GM21423 (cell line): ENCODE data around the gene CLEC2L.
"Not testable (repeated sequence)": the region's sequence is repeated elsewhere in the genome, so short reads cannot be mapped to it uniquely, and the experiment has no call there.

Experiments used
- ATAC-seq: cut with Tn5 transposase; IDR thresholded peaks from one replicate; pipeline ENCODE4 v1.9.1; 2021; ENCODE audit warnings: mild to moderate bottlenecking, moderate library complexity; ENCODE audit not compliant: unreplicated experiment

CLEC2L gene

DNA sequence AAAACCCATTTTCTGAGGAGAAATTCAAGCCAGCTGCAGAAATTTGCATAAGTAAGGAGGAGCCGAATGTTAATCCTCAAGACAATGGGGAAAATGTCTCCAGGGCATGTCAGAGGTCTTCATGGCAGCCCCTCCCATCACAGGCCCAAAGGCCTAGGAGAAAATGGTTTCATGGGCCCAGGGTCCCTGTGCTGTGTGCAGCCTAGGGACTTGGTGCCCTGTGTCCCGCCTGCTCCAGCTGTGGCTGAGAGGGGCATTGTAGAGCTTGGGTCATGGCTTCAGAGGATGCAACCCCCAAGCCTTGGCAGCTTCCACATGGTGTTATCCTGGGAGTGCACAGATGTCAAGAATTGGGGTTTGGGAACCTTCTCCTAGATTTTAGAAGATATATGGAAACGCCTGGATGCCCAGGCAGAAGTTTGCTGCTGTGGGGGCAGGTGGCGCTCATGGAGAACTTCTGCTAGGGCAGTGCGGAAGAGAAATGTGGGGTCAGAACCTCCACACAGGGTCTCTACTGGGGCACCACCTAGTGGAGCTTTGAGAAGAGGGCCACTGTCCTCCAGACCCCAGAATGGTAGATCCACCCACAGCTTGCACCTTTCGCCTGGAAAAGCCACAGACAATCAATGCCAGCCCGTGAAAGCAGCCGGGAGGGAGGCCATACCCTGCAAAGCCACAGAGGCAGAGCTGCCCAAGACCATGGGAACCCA is 30.7 kb downstream of the CLEC2L start:
- not testable (repeated sequence) for ATAC-seq

DNA sequence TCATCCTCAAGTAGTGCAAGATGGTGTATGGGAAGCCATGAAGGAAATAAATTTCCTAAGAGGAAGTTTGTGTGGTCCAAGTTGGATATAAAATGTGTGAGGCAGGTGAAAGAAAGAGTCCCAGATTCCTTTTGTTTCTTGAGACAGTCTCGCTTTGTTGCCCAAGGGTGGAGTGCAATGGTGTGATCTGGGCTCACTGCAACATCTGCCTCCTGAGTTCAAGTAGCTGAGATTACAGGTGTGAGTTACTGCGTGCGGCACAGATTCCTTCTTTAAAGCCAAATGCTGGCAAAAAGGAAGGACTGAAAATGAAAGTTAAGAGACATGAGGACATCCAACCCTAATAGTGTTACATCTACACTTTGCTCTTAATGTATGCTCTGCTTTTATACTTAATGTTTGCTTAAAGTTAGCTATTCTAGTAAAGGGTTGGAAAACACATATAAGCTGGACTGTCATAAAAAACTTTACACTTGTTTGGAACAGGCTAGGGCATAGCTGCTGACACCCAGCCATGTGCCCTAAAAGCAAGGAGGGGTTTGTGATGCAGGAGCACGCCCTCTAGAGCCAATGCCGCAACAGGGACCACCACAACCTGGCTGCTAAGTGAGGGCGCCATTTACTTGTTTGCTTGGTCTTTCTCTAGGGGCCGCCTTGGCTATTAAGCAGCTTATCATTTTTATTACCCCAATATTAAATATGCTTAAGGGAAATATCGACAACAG is 34.5 kb downstream of the CLEC2L start:
- ATAC-seq = no peak

DNA sequence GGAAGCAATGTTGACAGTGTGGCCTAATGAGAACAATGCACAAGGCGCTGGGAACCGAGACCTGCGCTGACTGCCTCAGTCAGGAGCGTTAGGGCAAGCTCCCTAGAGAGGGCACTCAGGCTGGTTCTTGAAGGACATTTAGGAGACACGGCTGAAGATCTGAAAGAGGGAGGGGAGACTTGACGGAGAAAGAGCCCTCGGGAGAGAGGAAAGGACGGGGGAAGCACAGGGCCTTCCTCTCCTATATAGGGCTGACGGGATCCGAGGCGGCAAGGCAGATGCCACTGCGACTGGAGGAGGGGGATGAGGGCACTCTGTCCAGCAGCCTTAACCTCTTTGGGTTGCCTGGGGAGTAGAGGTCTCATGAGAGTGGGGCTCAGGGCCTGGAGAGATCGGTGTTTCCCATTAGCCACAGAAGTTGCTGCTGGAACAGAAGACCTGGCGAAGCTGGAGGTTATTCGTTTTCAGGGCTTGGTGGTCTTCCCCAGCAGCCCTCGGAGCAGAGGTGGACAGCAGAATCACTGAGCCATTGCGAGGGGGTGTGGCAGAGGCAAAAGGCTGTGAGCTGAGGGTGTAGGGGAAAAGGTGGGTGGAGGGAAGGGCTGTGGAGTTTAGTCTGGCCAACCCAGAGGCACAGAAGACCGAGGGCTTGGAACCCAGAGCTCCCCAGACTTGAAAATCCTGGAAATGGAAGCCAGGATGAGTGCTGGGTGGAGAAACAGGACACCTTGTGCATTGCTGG is 36.0 kb downstream of the CLEC2L start:
- ATAC-seq = no peak

DNA sequence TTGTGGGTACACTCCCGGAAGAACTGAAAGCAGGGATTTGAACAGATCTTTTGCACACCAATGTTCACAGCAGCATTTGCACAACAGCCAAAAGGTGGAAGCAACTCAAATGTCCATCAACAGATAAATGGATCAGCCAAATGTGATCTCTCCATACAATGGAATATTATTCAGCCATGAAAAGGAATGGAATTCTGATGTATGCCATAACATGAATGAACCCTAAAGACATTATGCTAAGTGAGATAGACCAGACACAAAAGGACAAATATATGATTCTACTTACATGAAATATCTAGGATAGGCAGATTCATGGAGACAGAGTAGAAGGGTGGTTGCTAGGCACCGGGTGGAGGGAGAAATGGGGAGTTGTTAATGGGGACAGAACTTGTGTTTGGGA is 36.7 kb downstream of the CLEC2L start:
- no peak for ATAC-seq

DNA sequence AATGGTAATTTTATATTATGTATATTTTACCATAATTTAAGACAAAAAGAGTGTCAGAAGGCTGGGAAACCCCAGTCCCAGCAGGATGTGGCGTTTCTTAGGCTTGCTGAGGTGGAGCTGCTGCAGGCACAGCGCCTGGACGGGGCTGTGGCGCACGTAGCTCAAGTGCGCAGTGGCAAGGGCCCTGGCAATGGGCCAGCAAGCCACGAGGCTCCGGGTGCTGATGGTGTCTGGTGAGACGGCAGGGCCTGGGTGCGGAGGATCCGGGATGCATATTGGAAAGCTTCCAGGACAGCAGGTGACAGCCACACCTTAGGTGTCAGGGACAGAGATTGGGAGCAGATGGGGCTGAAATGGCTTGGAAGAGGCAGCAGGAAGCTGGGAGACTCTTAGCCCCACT is 37.2 kb downstream of the CLEC2L start:
- no peak for ATAC-seq

DNA sequence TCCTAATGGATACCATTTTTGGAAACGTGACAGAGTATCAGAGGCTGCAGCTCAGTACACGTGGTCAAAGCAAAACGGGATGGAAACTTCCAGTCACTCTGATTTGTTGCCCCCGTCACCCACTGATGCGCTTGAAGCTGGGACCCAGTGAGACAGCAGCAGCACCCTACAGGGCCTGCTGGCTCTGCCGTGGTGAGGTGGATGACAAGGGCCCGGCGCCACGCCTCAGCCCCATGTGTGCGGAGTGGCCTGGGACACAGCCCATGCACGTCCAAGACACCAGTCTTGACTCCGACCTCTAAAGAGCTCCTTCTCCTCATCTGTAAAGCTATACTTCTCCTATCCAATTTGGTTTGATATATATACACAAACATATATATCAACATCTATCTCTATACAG is 39.0 kb downstream of the CLEC2L start:
- ATAC-seq = no peak

DNA sequence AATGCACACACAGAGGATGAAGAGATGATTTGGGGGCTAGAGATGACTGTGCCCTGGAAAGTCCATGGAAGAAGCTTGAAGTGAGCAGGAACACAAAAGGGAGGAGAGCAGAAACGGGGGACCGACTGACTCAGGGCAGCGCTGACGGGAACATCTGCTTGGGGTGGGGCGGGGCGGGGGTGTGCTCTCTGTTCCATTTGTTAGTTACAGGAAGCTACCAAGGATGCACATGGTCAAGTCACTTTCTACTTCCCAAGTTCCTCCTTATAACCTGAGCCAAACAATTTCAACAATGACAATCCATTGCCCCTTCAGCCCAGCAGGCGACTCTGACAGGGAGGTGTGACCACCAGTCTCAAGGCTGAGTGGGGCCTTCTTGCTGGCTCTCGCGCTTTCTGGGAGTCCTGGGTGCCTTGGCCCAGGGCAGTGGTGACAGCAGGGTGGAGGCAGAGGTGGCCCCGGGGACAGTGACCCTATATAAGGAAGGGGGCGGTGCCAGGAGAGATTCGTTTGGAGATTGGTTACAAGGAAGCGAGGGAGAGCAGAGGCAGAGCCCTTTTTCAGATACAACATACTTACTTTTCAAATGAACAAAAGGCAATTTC is 39.6 kb downstream of the CLEC2L start:
- ATAC-seq = no peak

DNA sequence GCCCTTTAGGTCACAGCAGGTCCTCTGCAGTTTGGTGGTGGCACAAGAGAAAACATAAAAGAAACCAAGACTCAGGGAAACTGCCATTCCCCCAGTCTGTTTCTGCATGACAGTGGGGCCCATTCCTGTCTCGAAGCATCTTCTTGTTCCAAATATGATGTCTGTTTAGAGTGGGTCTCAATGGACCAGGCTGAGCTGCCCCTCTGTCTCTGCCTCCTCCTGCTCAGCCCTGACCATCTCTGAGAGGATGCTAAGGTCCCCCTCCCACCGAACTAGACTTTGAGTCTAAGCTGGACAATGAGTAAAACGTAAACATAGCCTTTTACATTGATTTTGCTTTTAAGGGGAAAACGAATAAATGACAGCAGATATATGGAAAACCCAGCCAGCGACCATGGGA is 40.4 kb downstream of the CLEC2L start:
- ATAC-seq = no peak

DNA sequence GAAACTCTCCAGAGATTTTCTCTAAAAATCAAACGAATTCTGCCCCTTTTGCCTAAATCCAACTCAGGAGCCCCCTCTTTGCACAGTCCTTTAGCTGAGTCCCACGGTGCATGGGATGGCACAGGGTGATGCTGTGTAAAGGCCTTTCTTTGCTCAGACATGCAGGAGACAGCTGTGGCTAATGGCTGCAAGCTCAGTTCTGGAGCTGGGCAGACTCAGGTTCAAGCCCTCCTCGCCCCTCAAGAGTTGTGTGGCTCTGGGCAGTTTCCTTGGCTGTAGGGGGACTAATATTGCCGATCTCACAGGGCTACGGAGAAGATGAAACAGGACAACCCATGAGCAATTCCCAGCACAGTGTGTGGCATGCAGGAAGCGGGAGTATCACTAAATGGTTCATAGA is 42.6 kb downstream of the CLEC2L start:
- ATAC-seq = no peak

DNA sequence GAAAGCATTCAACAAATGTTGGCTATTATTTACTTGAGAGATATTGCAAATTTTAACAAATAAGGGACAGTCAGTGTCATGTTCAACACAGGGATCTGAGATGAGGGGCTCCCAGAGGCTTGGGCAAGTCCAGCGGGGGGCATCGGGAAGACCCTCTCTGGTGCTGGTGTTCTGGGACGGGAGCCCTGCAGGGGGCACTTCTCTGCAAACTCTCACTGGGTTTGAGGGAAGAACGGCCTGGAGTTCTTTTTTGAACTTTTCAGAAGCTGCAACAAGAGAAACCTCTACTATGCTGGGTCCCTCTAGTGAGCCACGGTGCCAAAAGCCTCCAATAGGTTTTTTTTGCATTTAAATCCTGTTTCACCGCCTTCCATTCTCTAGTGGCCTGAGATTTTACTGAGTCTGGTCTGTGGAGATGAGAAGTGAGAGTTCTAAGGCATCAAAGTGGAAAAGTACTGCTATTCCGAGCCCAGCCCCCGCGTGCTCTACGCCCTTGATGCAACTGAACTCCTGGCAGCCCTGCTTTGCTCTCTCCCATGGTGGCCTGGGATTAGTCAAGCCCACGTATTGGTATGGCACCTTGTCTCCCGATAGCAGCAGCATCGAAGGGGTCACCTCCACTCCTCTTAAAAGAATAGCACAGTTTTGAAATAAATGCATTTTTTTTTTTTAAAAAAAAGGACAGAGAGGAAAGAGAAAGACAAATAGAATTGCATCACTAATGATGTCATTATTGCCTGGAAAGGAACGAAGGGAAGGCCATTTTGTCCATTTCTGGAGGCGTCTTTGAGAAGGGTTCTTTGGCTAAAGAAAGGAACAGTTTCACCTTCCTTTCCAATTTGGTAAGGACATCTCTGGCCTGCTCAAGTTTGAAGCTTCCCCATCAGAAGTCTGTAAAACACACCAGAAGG is 43.5 kb downstream of the CLEC2L start:
- no peak for ATAC-seq

DNA sequence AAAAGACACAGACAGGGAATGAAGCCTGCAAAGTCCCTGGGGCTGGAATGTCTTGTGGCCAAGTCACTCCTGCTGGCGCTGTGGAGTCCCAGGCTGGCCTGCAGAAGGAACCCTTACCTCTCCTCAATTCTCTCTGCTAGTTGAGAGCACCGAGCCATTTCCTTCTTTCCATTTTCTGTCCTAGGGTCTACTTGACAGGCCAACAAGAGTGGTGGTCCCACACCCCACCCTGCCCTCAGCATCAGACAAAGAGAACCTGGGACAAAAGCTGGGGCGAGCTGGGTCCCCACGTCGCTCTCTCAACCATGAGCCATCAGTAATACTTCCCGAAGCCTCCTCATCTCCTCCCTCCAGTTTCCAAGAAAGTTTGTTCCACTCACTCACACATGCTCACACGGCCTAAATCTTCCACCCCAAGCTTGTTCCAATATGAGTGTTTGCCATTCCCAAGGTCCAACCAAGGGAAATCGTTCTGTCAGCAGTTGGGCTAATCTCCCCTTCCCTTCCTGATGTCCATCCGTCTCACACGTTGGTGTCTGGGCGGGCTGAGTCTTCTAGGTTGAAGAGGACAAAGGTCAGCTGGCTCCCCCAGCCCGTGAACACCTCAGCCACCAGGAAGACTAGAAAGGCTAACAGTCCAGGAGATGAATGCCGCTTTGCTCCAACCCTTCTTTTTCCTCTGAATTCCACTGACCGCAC is 44.3 kb downstream of the CLEC2L start:
- no peak for ATAC-seq

DNA sequence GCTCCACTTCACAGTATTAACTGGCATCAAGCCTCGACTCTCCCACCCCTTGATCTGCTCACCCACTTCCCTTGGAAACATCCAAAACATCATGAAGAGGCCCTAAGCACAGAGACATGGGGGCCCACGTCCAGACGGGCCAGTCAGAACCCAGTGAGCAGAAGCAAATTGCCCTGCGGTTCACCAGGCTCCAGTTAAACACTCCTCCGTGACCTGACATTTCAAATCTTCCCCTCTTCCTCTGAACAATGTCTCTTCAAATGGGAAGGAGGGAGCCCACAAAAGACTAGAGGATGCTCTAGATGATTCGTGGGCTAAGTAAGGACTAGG is 44.8 kb downstream of the CLEC2L start:
- no peak for ATAC-seq

DNA sequence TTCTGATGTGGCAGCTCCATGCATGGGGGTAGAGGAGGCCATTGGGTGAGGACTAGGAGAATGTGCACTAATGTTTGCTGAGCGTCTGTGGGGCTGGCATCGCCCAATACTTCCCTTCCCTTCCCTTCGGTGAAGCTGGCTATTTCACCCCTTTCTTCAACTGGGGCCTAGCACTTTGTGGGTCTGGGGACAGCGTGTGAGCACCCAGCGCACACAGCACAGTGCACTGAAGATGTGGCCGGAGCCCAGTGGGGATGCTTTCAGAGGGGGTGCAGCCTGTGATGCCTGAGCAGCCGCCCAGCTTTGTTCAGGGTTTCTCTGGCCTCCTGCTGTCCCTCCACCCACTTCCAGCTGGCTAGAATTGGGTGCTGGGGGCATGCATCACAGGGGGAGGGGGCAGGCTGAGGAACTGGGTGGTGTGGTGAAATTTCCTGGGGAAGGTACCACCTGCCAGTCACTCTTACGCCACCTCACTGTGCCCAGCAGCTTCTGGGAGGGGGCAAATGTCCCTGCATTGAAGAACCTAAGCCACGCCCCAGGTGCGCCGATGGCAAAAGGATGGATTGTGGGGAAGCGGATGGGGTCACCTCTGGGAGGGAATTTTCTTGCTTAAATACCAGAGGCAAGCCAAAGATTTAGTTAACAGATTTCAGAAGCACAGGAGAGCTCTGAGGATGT is 45.5 kb downstream of the CLEC2L start:
- ATAC-seq = no peak

DNA sequence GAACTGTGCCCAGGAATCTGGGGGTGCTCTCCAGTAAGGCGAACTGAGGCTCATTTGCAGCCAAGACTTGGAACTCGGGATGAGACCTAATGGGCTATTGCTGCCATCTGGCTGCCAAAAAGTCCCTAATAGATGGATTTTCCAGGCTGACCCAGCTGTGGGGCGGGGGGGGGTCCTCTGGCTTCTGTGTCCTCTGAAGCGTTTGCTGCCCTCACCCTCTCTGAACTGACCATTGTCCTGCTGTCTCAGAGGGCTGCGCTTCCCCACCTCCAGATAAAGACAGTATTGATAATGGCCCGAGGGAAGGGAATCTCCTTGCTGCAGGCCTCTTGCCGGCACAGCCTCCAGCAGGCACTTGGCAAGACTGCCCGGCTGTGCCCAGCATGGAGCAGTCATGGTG is 46.6 kb downstream of the CLEC2L start:
- ATAC-seq = no peak

DNA sequence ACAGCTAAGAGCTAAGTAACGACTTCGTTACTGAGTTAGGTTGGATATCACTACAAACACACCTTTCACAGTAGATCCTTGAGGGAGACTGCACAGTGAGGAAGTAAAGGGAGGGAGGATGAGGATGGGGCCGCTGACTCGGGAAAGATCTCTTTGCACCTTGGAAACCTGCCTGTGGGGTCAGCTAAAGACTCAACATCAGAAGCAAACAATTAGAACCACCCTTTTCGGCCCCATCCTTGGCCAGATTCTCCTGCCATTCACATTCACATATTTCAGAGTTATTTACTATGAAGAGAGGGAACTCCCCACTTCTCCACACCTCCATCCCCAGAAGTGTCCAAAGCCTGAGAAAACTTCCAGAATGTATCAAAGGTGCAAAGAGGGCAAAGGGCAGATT is 47.1 kb downstream of the CLEC2L start:
- no peak for ATAC-seq

DNA sequence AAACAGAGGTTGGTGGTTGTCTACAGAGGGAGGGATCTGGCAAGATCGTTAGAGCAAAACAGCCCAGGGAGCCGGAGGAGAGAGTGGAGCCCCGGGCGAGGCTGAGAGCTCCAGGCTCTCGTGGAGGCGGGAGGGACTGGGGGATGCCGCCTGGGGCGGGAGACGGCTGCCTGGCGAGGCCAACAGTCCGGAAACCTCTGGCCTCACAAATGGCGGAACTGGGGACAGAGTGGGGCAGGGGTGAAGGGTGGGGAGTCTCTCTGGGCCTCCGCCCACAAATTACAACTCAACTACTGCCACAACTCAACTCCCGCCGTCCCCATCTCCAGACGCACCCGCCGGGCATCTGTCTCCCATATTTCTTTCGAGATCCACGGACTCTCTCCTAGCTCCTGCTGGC is 47.7 kb downstream of the CLEC2L start:
- ATAC-seq = no peak

DNA sequence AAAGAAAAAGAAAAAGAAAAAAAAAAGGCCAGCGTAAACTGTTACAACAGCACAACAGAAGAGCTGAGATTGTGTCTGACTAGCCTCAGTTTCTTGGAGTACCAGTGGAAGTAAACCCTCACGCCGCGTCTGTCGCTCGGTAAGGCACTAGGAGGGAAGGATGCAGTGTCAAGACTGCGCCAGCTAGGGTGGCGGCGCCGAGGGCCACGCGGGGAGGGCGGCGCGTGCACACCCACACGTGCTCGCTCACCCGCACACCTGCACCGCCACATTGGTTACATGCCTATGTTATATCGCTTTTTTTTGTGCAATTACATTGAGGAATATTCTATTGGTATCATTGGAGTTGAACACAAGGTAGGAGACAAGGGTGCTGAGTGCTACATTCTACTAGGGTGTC is 48.2 kb downstream of the CLEC2L start:
- ATAC-seq = no peak

DNA sequence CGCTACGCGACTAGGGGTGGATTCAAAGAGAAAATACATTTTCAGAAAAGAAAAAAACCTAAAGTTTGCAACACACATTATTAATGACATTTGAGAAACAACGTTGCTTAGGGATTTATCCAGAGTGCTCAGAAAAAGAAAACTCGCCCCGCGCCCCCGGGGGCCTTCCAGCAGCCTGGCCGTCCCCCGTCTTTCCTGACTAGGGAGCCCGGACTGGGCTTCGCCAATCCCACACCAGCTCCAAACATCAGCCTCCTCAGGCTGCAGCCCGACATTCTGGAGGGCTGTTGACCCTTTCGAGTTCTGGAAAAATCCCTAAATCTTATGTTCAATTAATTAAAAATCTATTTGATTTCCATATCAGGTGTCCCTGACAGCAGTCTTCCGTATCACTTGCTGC is 48.6 kb downstream of the CLEC2L start:
- no peak for ATAC-seq

DNA sequence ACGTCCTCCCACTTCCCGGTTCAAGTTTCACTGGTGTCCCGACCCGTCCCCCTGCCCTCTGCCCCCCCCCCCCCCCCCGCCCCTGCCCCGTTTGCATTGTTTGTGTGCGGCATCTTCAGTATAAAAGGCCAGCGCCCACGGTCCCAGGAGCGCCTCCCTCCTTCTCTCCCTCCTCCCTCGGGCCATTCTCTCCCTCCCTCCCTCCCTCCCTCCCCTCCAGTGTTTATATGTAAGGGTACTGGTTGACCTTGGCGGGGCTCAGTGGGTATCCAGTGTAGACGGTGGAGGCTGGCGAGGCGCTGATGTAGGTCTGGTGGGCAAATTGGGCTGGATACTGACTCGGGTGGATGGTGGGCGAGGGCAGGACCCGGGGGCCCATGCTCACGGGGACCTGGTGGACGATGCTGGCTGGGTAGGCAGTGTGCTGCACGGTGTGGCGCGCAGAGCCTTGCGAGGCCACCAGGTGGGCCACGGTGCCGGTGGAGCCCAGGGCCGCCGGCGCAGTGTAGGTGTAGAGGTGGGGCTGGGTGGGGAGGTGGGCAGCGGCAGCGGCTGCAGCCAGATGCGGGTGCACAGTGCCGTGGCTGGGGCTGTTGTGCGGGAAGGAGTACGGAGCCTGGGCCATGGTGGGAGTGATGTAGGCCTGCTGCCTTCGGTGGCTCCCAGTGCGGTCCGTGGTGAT is 49.4 kb downstream of the CLEC2L start:
- ATAC-seq = no peak
